ENCODE results near the gene TSPEAR.
"Not testable (repeated sequence)": the region's sequence is repeated elsewhere in the genome, so short reads cannot be mapped to it uniquely, and the experiment has no call there.

Gene TSPEAR

GRCh38 chr21:44701023-44701400 is 10.4 kb downstream of the TSPEAR start:
- no peak for FAIRE-seq

DNA sequence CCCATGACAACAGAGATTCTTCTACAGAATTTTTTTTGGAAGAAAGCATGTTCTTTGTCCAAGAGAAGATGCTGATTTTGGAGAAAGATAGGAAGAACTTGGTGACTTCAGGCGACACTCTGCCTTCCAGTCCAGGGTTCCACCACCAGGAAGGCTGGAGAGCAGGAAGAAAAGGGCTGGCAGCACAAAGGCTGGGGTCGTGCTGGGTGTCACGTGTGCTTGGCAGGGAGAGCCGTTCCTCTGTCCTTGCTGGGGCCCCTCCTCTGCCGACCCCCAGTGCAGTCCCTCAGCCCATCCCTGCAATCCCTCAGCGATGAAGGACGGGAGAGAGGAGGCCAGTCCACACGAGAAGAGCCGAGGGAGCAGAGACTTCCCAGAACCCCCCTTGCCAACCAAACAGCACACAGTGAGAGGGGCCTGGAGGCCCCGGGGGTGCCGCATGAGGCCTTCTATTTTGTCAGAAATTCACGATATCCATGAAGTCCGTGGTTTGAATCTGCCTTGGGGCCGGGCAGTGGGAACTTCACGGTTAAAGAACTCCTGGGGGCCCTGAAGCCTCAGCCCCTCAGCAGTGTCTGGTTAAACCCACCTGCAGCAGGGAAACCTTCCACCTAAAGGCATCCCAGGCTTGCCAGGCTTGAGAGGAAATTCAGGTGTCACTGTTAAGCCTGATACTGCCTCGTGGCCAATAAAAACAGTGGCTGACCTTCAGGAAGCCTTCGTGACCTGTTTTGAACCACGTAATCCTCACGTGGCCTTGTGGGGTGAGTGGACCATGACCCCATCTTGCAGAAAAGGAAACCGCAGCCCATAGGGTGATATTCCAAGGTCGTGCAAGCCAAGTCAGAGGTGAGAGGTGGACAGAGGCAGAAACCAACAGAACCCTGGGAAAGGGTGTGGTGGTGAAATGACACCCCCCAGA is 11.0 kb downstream of the TSPEAR start:
- no peak for FAIRE-seq

- no peak for FAIRE-seq
Observed at GRCh38 chr21:44699502-44700001, 11.8 kb downstream of the TSPEAR start.

DNA sequence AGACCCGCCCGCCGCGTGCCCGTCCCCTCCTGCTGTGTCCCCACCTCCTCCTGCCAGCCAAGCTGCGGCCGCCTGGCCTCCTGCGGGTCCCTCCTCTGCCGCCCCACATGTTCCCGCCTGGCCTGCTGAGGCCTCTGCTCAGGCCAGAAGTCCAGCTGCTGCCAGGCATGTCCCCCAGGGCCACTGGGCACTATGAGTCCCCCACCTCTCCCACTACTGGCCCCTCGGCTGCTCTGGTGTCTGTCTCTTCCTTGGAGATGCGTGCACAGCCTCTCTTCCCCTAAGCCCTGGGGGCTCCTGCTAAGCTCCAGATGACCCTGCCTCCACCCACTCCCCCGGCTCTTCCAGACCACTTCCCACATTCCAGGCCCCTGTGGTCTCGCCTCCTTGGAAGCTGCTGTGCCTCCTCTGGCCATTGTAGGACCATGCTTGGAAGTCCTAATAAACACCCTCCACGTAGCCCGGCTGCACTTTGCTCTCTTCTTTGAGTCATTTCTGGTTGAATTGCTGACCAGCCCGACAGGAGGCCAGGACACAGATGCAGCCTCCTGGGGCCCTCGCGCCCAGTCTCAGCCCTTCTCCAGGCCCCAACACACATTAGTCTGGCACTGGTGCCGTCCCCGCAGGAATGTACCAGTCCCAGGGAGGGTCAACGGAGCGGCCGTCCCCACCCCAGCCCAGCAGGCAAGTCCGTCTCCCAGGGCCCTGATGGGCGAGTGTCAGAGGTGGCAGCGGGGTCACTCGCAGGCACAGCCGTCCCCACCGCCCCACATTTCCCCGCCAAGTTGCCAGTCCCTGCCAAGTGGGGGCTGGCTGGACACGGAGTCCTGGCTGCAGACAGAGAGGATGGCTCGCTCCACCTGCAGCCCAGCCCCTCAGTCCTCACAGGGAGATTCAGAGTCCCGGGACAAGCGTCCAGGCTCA is 13.3 kb downstream of the TSPEAR start:
- no peak for FAIRE-seq

GRCh38 chr21:44697172-44697810 is 14.1 kb downstream of the TSPEAR start, which contains the start of gene KRTAP10-12:
TSS of gene KRTAP10-12 (plus strand) at chr21:44697172. CDS start at chr21:44697202, 30 bp downstream.
- not testable (repeated sequence) for FAIRE-seq

GRCh38 chr21:44696572-44696971 is 14.8 kb downstream of the TSPEAR start:
- FAIRE-seq = no peak

DNA sequence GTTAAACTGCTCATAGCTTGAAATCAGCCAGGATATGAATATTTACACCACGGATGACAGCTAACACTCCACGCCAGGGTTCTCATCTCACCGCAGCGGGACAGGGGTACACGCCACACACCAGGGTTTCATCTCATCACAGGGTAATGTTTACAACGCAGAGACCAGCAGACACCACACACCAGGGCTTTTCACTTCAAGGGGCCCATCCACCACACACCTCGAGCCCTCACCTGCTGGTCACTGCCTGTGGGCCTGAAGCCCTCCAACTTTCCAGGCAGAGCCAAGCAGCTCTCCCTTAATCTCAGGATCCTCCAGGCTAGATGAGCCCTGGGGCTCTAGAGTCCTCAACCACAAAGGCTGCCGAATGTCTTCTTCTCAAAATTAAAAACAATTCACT is 15.7 kb downstream of the TSPEAR start:
- no peak for FAIRE-seq

- no peak for FAIRE-seq
Observed at GRCh38 chr21:44695184-44695583, 16.2 kb downstream of the TSPEAR start.

GRCh38 chr21:44694776-44695175 is 16.6 kb downstream of the TSPEAR start:
- no peak for FAIRE-seq

DNA sequence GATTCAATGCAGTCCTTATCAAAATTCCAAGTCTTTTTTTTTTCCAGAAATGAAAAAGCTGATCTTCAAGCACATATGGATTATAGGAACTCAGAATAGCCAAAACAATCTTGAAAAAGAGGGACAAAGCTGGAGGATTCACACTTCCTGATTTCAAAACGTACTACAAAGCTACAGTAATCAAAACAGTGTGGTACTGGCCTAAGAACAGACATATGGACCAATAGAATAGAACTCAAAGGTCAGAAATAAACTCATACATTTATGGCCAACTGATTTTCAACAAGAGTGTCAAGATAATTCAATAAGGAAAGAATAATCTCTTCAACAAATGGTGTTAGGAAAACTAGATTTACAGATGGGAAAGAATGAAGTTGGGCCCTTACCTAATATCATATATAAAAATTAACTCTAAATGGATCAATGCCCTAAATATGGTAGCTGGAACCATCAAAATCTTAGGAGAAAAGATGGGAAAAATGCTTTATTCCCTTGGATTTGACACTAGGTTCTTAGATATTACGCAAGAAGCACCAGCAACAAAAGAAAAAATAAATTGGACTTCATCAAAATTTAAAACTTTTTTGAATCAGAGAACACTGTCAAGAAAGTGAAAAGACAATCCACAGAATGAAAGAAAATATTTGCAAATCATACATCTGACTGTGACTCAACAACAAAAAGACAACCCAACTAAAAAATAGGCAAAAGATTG is 18.4 kb downstream of the TSPEAR start:
- no peak for FAIRE-seq

DNA sequence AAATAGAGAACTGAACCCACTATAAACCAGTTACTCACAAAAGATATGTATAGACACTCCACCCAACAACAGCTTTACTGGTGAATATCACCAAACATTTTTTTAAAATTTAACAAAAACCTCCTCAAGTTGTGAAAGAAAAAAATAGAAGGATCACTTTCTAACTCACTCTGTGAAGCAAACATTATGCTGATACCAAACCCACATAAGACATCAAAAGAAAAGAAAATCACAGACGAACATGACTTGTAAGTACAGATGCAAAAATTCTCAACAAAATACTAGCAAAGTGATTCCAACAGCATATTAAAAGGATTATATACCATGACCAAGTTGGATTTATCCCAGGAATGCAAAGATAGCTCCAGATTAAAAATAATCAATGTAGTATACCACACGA is 19.7 kb downstream of the TSPEAR start:
- no peak for FAIRE-seq

GRCh38 chr21:44689740-44690139 is 21.6 kb downstream of the TSPEAR start:
- FAIRE-seq = not testable (repeated sequence)

DNA sequence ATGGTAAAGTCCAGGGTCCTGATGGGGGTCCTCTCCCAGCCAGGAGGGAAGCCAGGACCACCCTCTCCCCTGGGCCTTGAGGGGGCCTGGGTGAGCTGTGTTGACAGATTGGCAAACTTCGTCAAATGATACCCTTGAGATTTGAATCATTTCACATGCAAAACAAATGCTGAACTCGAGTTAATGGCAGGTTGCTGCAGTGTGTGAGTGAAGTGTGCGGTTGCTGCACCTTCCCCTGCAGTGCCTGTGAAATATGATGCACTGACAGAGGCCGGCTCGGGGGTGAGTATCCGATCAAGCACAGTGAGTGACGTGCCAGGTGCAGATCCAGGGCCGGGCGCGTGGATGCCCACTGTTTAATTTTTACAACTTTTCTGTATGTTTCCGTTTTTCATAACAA is 23.7 kb downstream of the TSPEAR start:
- no peak for FAIRE-seq

GRCh38 chr21:44686843-44687561 is 24.4 kb downstream of the TSPEAR start:
- FAIRE-seq = no peak

DNA sequence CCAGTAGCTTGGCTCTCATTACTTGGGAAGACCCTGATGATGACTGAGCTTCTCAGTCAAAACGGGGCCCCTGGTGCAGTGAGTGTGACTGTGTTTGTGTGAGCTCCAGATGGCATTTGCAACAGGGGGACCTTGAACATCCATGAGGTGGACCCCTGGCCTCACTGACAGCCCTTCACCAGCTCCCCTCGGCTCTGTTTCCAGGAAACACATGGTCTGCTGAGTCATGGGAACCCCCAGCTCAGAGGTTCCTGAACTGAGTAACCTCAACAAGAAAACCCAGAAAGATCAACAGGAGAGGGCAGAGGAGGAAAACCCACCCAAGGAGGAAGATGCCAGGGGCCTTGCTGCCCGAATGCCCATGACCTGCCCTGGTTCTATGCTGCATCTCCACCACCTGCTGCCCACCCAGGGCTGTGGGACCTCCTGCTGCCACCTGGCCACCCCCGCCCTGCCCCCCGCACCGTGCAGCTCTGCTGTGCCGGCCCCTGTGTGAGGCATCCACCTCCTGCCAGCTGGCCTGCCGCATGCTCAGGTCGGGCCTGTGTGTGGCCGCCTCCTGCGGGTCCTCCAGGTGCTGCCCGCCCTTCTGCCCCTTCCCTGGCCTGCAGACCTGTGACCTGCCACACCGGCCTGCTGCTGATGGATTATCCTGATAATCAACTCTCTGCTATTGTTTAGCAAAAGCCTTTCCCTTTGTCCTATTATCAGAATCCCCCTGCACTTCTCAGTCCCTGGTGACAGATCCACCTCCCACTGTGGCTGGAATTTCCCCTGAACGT is 25.2 kb downstream of the TSPEAR start:
- FAIRE-seq = no peak

DNA sequence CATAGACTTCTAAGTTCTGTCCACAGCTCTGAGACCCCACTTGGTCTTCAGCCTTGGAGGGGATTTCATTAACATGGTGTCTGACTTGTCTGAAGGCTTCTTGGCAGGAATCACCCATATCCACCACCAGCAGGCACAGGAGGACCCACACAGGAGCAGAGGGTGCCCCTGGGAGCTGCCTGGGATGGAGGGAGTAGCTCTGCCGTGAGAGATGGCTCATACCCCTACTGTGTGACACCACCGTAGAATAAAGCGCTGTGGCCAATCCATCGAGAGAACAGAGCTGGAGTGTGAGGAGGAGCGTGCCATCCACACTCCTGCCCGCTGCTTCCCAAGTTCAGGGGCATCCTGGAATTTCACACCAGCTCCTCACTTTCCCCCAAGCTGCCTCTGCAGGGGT is 26.3 kb downstream of the TSPEAR start:
- not testable (repeated sequence) for FAIRE-seq

GRCh38 chr21:44684483-44684882 is 26.9 kb downstream of the TSPEAR start:
- FAIRE-seq = no peak

- FAIRE-seq = no peak
Observed at GRCh38 chr21:44684077-44684476, 27.3 kb downstream of the TSPEAR start.

DNA sequence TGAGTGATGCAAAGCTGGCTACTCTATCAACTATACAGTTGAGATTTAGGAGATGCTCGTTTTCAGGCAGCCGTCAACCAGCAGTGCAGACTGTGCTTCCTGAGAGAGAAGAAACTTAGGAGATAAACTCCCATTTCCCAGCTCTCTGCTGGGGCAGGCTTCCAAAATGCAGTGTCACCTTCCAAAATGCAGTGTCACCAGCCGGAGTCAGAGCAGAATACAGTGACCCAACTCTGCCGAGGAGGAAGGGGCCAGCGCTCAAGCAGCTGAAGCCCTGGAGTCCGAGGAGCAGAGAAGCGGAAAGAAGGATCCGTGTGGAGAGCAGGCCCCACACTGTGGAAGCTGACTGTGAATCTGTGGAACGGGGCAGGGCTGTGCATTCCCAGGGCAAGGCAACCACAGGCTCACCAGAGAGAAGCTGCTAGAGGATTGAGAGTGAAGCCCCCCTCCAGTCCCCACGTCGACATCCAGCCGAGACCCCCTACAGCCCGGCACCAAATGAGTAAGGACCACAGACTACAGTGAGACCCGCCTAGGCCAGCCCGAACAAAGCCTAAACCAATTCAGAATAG is 28.7 kb downstream of the TSPEAR start:
- no peak for FAIRE-seq

GRCh38 chr21:44681861-44682579 is 29.4 kb downstream of the TSPEAR start, which contains the start of gene KRTAP12-1:
TSS of gene KRTAP12-1 (minus strand) at chr21:44682163. CDS start at chr21:44682123, 40 bp downstream.
- FAIRE-seq = no peak

Measured in islet of Langerhans (tissue), 1 donor.